Lung (tissue), 12 donors: ENCODE measurements around the gene PSENEN. TPM values are rescaled to one million over a fixed set of nuclear protein-coding genes. Genes with fewer than 3 reads are reported as not detected.

Experiments used
- ATAC-seq: fragments of 200-7000 bp; cut with Tn5 transposase; one replicate; pipeline ENCODE4 v1.9.1; 2020; ENCODE audit warnings: moderate number of reproducible peaks; ENCODE audit not compliant: insufficient read depth, low FRiP score
- DNase-seq, 3 donors: peaks; one replicate each; pipeline ENCODE4 v3.0.0-alpha.2; 2013 to 2017
- H3K27ac ChIP-seq, 2 donors: one replicate each; pipeline ENCODE4 v1.5.1; 2013; ENCODE audit warnings: mild to moderate bottlenecking in 2 of 2, moderate library complexity in 2 of 2, control low read depth in 1 of 2, inconsistent platforms in 1 of 2, low read depth in 1 of 2, low read length in 1 of 2
- H3K27me3 ChIP-seq, 3 donors: one replicate each; pipeline ENCODE4 v1.5.1; 2013; ENCODE audit warnings: low read length in 2 of 3; ENCODE audit not compliant: control insufficient read depth in 3 of 3, insufficient read depth in 3 of 3
- H3K36me3 ChIP-seq, 4 donors: one replicate each; pipeline ENCODE4 v1.5.1; 2013; ENCODE audit warnings: low read length in 4 of 4, mild to moderate bottlenecking in 1 of 4, moderate library complexity in 1 of 4; ENCODE audit not compliant: control insufficient read depth in 4 of 4, insufficient read depth in 4 of 4
- H3K4me1 ChIP-seq, 5 donors: one replicate each; pipeline ENCODE4 v1.5.1; 2013; ENCODE audit warnings: low read length in 5 of 5, mild to moderate bottlenecking in 2 of 5, moderate library complexity in 1 of 5; ENCODE audit not compliant: control insufficient read depth in 5 of 5, insufficient read depth in 5 of 5
- H3K4me3 ChIP-seq: one replicate; pipeline ENCODE4 v1.5.1; 2013; ENCODE audit warnings: mild to moderate bottlenecking, control low read depth, moderate library complexity
- H3K9ac ChIP-seq, 2 donors: one replicate each; pipeline ENCODE4 v1.5.1; 2013; ENCODE audit warnings: low read length in 2 of 2, control low read depth in 1 of 2; ENCODE audit not compliant: insufficient read depth in 1 of 2
- H3K9me3 ChIP-seq, 4 donors: one replicate each; pipeline ENCODE4 v1.5.1; 2013; ENCODE audit warnings: low read length in 3 of 4, mild to moderate bottlenecking in 1 of 4, moderate library complexity in 1 of 4; ENCODE audit not compliant: control insufficient read depth in 4 of 4, insufficient read depth in 3 of 4
- WGBS, 2 donors: extraction: QIAGEN DNeasy Blood & Tissue Kit; methylation state at CpG; one replicate each; pipeline ENCODE4 v1.1.7; 2013; 5-methylcytosine and 5-hydroxymethylcytosine counted together
- polyA plus RNA-seq, 2 donors: library from polyadenylated mRNA; stranded (reverse); fragments of 200-250 nt; gene quantifications; one replicate each; pipeline ENCODE4 v1.2.1, GENCODE V29; 2013
- total RNA-seq, 2 donors: library from RNA; depleted of rRNA in 1 of 2; stranded (reverse); fragments of >200 nt in 1 of 2; gene quantifications; one replicate each; pipeline ENCODE4 v1.2.1, GENCODE V29; 2014 to 2021
- TF ChIP-seq, protein P1 (sequence below): IDR thresholded peaks from 2 replicates; pipeline ENCODE4 v1.5.1; 2012; ENCODE audit warnings: mild to moderate bottlenecking; ENCODE audit errors: control extremely low read depth, extremely low read depth
- donor health status: control.
- donor health status: control.
- donor health status: Bipolar disorder and iron deficiency.
- donor health status: healthy.
- donor health status: DM: yes; HTN: yes; CAD: no.

The PSENEN gene
- total and polyA plus RNA-seq, 4 donors, result 36.8 to 196 (median 107) TPM

GRCh38 chr19:35783469-35784434 lies 38.3 kb downstream of the PSENEN start:
- TF ChIP-seq, protein P1, sequence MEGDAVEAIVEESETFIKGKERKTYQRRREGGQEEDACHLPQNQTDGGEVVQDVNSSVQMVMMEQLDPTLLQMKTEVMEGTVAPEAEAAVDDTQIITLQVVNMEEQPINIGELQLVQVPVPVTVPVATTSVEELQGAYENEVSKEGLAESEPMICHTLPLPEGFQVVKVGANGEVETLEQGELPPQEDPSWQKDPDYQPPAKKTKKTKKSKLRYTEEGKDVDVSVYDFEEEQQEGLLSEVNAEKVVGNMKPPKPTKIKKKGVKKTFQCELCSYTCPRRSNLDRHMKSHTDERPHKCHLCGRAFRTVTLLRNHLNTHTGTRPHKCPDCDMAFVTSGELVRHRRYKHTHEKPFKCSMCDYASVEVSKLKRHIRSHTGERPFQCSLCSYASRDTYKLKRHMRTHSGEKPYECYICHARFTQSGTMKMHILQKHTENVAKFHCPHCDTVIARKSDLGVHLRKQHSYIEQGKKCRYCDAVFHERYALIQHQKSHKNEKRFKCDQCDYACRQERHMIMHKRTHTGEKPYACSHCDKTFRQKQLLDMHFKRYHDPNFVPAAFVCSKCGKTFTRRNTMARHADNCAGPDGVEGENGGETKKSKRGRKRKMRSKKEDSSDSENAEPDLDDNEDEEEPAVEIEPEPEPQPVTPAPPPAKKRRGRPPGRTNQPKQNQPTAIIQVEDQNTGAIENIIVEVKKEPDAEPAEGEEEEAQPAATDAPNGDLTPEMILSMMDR, result no peak
- H3K4me1 ChIP-seq, result no peaks in the 10 kb centered on the region
- H3K27ac ChIP-seq, result no peak overlapping the region
- no peaks in the 10 kb centered on the region for H3K9me3 ChIP-seq
- DNase-seq (no peak), ATAC-seq (no peak)
- no peak overlapping the region for H3K9ac ChIP-seq
- 91% methylated on average over 26 to 28 of the region's 28 CpGs for whole genome bisulfite sequencing, 2 donors
- peaks cover 0 to 36% (median 26%) of the 10 kb centered on the region in 4 donors for H3K36me3 ChIP-seq
- H3K4me3 ChIP-seq, result no peak overlapping the region
- no peaks in the 10 kb centered on the region for H3K27me3 ChIP-seq

GRCh38 chr19:35784503-35785338 lies 39.3 kb downstream of the PSENEN start:
- no peaks in the 10 kb centered on the region for H3K4me1 ChIP-seq
- TF ChIP-seq, protein P1, result no peak

GRCh38 chr19:35785339-35785627 lies 39.8 kb downstream of the PSENEN start:
- TF ChIP-seq, protein P1, result no peak
- Histone ChIP-seq H3K36me3 (peaks cover 0 to 33% (median 24%) of the 10 kb centered on the region in 4 donors), H3K27me3 (no peaks in the 10 kb centered on the region), H3K4me3 (no peak overlapping the region), H3K4me1 (no peaks in the 10 kb centered on the region), H3K9ac (no peak overlapping the region), H3K27ac (no peak overlapping the region), H3K9me3 (no peaks in the 10 kb centered on the region)
- WGBS, 2 donors, result 89 to 96% methylated on average over 10 of the region's 10 CpGs
- DNase-seq (no peak), ATAC-seq (no peak)

More at GRCh38 chr19:35784503-35785338, 39.3 kb downstream of the PSENEN start:
- Histone ChIP-seq H3K4me3 (no peak overlapping the region), H3K9me3 (no peaks in the 10 kb centered on the region), H3K27me3 (no peaks in the 10 kb centered on the region), H3K36me3 (peaks cover 0 to 33% (median 25%) of the 10 kb centered on the region in 4 donors), H3K27ac (no peak overlapping the region), H3K9ac (no peak overlapping the region)
- ATAC-seq (no peak), DNase-seq (no peak)
- 88 to 90% methylated on average over 30 to 45 of the region's 45 CpGs for WGBS, 2 donors
